MG63 (cell line): ENCODE measurements around the gene MATN4. TPM values are rescaled to one million over a fixed set of nuclear protein-coding genes. Genes with fewer than 3 reads are reported as not detected.

Source experiments
- DNase-seq: peaks from one replicate; pipeline ENCODE4 v3.0.0-alpha.2; 2020
- H3K27me3 ChIP-seq: fragments of 250-450 bp; sonication (Bioruptor Pico); 2 replicates; pipeline ENCODE4 v1.5.1; 2020; ENCODE audit warnings: mild to moderate bottlenecking, moderate library complexity
- H3K36me3 ChIP-seq: fragments of 250-450 bp; sonication (Bioruptor Pico); 2 replicates; pipeline ENCODE4 v1.5.1; 2020; ENCODE audit warnings: mild to moderate bottlenecking, moderate library complexity
- H3K4me3 ChIP-seq: fragments of 250-450 bp; sonication (Bioruptor Pico); 2 replicates; pipeline ENCODE4 v1.5.1; 2020; ENCODE audit warnings: mild to moderate bottlenecking, moderate library complexity
- H3K9me3 ChIP-seq: fragments of 250-450 bp; sonication (Bioruptor Pico); 2 replicates; pipeline ENCODE4 v1.5.1; 2020; ENCODE audit warnings: mild to moderate bottlenecking, moderate library complexity
- total RNA-seq: library from RNA; depleted of rRNA; stranded (reverse); fragments of >200 nt; shearing (Covaris generic); gene quantifications from 2 replicates; pipeline ENCODE4 v1.2.3, GENCODE V29; 2014; ENCODE audit warnings: low replicate concordance

MATN4 gene
- total RNA-seq, 1 experiment from 2014 or later: not detected

DNA sequence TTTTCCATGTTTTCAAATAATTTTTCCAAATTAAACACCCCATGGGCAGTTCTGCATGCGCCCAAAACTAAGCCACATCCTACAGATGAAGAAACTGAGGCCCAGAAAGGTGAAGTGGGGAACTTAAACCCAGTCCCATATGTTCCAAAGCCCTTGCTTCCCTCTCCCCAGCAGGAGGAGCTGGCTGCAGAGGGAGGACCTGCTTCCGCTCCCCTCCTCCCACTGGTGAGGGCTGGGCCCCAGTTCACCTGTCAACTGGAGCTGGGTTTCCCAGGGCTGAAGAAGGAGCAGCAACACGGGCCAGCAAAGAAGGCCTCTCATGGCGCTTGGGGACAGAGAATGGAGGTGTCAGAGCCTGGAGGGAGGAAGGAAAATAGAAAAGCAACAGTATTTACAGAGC, 2.8 kb downstream of the MATN4 start:
- DNase-seq: no peak
- no peaks in the 10 kb centered on the region for H3K36me3 ChIP-seq
- no peaks in the 10 kb centered on the region for H3K9me3 ChIP-seq
- no peak overlapping the region for H3K4me3 ChIP-seq
- no peaks in the 10 kb centered on the region for H3K27me3 ChIP-seq

DNA sequence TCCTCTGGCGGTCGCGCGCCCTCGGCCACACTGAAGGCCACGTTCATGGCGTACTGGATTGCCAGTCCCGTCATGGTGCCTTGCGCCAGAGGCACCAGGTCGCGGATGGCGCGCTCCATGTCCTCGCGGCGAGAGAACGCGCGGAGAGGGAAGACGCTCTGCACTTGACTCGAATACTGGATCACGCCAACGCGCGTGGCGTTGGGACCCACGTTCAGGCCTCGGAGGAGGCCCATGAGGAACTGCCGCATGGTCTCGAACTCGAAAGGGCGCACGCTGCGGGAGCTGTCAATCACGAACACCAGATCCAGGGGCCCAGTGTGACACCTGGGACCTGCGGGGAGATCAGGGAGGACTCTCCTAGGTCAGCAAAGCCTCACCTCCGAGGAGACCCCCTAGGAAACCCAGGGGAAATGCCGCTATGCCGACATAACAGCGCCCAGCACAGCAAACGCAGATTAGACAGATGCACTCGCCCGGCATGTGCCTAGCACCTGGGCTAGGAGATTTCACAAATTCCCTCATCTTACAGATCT, 3.6 kb downstream of the MATN4 start:
- Histone ChIP-seq H3K4me3 (no peak overlapping the region), H3K36me3 (no peaks in the 10 kb centered on the region), H3K9me3 (no peaks in the 10 kb centered on the region), H3K27me3 (no peaks in the 10 kb centered on the region)
- no peak for DNase-seq

- Histone ChIP-seq H3K9me3 (no peaks in the 10 kb centered on the region), H3K4me3 (no peak overlapping the region), H3K36me3 (no peaks in the 10 kb centered on the region), H3K27me3 (no peaks in the 10 kb centered on the region)
- no peak for DNase-seq
These were observed 4.3 kb downstream of the MATN4 start for GRCh38 chr20:45303586-45304463.

DNA sequence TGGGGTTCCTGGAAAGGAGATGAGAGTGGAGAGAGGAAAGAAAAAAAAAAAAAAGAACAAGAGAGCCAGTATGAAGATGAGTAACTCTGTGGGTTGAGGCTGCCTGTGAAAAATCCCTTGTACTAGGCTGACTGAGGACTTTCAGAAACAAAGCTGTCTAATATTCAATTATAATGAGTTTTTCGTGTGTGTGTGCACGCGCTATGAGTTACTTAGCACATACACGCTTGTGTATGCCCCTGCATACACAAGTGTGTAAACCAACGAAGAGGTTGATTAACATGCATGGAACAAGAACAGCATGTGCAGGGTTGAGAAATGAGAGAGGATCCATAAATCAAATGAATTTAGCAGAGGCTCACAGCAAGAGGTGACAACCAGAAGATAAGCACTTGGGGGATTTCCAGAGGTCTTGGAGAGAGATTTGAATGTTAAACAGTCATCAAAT, 6.3 kb downstream of the MATN4 start:
- Histone ChIP-seq H3K36me3 (no peaks in the 10 kb centered on the region), H3K27me3 (no peaks in the 10 kb centered on the region)
- DNase-seq: no peak

GRCh38 chr20:45300961-45301360, 7.1 kb downstream of the MATN4 start:
- Histone ChIP-seq H3K9me3 (no peaks in the 10 kb centered on the region), H3K27me3 (no peaks in the 10 kb centered on the region), H3K4me3 (no peak overlapping the region), H3K36me3 (no peaks in the 10 kb centered on the region)
- peak; percentile 72 for DNase-seq

More for the DNA sequence above, 6.3 kb downstream of the MATN4 start:
- Histone ChIP-seq H3K9me3 (no peaks in the 10 kb centered on the region), H3K4me3 (no peak overlapping the region)

DNA sequence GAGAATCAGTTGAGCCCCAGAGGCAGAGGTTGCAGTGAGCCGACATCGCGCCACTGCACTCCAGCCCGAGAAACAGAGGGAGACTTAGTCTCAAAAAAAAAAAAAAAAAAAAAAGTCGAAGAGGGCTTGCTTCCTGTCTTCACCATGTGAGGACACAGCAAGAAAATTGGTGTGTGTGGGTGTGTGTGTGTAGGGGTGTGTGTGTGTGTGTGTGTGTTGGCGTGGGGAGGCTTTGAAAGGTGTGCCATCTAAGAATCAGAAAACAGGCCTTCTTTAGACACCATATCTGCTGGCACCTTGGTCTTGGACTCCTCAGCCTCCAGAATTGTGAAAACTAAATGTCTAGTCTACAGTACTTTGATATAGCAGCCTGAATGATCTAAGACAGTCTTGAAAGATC, 8.3 kb downstream of the MATN4 start:
- DNase-seq: no peak
- H3K9me3 ChIP-seq: peaks cover 5% of the 10 kb centered on the region; the same call in 1 of the 2 replicates
- H3K36me3 ChIP-seq: no peaks in the 10 kb centered on the region

GRCh38 chr20:45297786-45298497, 10.2 kb downstream of the MATN4 start:
- Histone ChIP-seq H3K27me3 (no peaks in the 10 kb centered on the region), H3K36me3 (no peaks in the 10 kb centered on the region)
- DNase-seq: no peak

More for the DNA sequence above, 8.3 kb downstream of the MATN4 start:
- H3K27me3 ChIP-seq: no peaks in the 10 kb centered on the region
- H3K4me3 ChIP-seq: no peak overlapping the region

GRCh38 chr20:45294659-45295058, 13.4 kb downstream of the MATN4 start:
- Histone ChIP-seq H3K36me3 (no peaks in the 10 kb centered on the region), H3K4me3 (no peak overlapping the region), H3K27me3 (no peaks in the 10 kb centered on the region), H3K9me3 (peaks cover 6% of the 10 kb centered on the region; the same call in 1 of the 2 replicates)
- DNase-seq: no peak

More at GRCh38 chr20:45297786-45298497, 10.2 kb downstream of the MATN4 start:
- H3K4me3 ChIP-seq: no peak overlapping the region
- H3K9me3 ChIP-seq: peaks cover 6% of the 10 kb centered on the region; the same call in 1 of the 2 replicates

DNA sequence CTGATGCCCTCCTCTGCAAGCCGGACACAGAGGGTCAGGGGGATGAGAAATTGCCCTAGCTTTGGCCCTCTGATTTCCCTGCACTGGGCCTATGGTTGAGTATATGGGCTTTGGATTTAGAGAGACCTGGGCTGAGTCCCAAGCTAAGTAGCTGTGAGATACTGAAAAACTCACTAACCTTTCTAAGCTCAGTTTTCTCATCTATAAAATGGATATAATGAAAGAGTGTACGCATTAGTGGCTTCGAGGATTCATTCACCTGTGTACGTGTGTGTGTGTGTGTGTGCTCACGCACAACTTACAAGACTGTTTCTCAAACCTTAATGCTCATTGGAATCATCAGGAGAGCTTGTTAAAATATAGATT, 14.1 kb downstream of the MATN4 start:
- Histone ChIP-seq H3K9me3 (peaks cover 6% of the 10 kb centered on the region; the same call in 1 of the 2 replicates), H3K4me3 (peak overlapping the region; percentile 58), H3K36me3 (no peaks in the 10 kb centered on the region), H3K27me3 (no peaks in the 10 kb centered on the region)
- DNase-seq: no peak

GRCh38 chr20:45293041-45294002, 14.8 kb downstream of the MATN4 start:
- Histone ChIP-seq H3K36me3 (no peaks in the 10 kb centered on the region), H3K9me3 (peaks cover 6% of the 10 kb centered on the region; the same call in 1 of the 2 replicates), H3K27me3 (no peaks in the 10 kb centered on the region), H3K4me3 (peak overlapping the region; percentile 58)
- peak; percentile 88 for DNase-seq

DNA sequence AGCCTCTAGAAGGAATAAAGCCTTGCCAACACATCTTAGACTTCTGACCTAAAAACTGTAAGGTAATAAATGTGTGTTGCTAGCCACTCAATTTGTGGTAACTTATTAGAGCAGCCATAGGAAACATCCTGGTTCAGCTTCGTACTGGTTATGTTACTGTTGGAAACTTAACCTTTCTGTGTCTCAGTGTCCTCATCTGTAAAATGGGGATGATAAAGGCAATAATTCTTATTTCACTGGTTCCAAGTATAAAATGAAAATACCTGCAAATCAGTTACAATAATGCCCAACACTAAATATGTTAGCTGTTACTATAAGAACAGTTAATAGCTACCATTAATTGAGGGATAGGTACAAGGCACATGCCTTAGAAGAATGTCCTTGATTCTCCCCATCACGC, 15.8 kb downstream of the MATN4 start:
- Histone ChIP-seq H3K4me3 (no peak overlapping the region; the same call in 1 of the 2 replicates), H3K36me3 (no peaks in the 10 kb centered on the region), H3K9me3 (peaks cover 6% of the 10 kb centered on the region; the same call in 1 of the 2 replicates), H3K27me3 (no peaks in the 10 kb centered on the region)
- DNase-seq: no peak

GRCh38 chr20:45291526-45291925, 16.6 kb downstream of the MATN4 start:
- Histone ChIP-seq H3K27me3 (no peaks in the 10 kb centered on the region), H3K9me3 (peaks cover 6% of the 10 kb centered on the region; the same call in 1 of the 2 replicates), H3K4me3 (no peak overlapping the region), H3K36me3 (no peaks in the 10 kb centered on the region)
- no peak for DNase-seq

DNA sequence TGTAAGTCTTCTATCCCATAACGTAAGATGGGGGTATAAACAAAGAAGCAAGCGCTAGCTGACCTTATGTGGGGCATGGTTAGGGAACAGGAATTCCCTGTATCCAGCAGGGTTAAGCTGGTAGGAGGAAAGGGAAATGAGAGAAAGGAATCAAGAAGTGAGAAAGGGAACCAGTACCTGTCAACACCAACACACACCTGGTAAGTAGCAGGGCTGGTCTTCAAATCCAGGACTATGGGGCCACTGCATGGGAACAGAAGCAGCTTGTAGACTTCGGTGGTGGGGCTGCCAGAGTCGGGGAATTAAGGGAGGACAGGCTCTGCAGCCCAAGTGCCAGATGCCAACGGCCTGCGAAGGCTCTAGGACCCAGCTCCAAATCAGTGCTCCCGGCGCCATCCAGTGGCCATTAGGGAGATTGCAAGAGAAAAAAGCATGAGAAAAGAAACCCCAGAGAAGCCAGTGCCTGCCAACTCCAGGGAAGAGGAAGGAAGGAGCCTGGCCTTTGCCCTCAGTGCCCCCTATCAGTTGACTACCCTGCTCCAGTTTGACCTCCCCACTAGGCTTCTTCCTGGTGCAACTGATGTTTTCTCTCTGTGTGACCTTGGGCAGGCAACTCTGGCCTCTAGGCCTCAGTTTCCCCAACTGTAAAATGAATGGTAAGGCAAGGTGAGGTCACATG, 17.3 kb downstream of the MATN4 start:
- Histone ChIP-seq H3K36me3 (no peaks in the 10 kb centered on the region), H3K9me3 (peaks cover 6% of the 10 kb centered on the region; the same call in 1 of the 2 replicates), H3K4me3 (no peak overlapping the region), H3K27me3 (no peaks in the 10 kb centered on the region)
- DNase-seq: peak; percentile 82

- H3K36me3 ChIP-seq: no peaks in the 10 kb centered on the region
- no peak overlapping the region for H3K4me3 ChIP-seq
- H3K27me3 ChIP-seq: no peaks in the 10 kb centered on the region
- peak; percentile 32 for DNase-seq
- H3K9me3 ChIP-seq: peaks cover 4% of the 10 kb centered on the region; the same call in 1 of the 2 replicates
These were observed 18.0 kb downstream of the MATN4 start for GRCh38 chr20:45289942-45290676.

- H3K9me3 ChIP-seq: no peaks in the 10 kb centered on the region
- no peak for DNase-seq
- no peaks in the 10 kb centered on the region for H3K27me3 ChIP-seq
- H3K36me3 ChIP-seq: no peaks in the 10 kb centered on the region
- H3K4me3 ChIP-seq: no peak overlapping the region
These were observed 19.2 kb downstream of the MATN4 start for GRCh38 chr20:45288860-45289259.
